ENCODE results near the gene GYS1. TPM values are rescaled to one million over a fixed set of nuclear protein-coding genes. Genes with fewer than 3 reads are reported as not detected.

The GYS1 gene
- total RNA-seq, 1 donor from 2014 or later: 88.6 TPM

GRCh38 chr19:49017666-49018351 is 24.7 kb upstream of the GYS1 start:
- DNase-seq: peak; percentile 57

GRCh38 chr19:49017041-49017665 is 24.0 kb upstream of the GYS1 start, which contains the start of gene LHB:
TSS of gene LHB (minus strand) at chr19:49017091. CDS start at chr19:49017081, 10 bp downstream.
- DNase-seq: no peak

- DNase-seq: no peak
Measured at GRCh38 chr19:49016067-49016839, 23.1 kb upstream of the GYS1 start.

- DNase-seq: no peak
Measured at GRCh38 chr19:49014870-49015255, 21.8 kb upstream of the GYS1 start.

GRCh38 chr19:49014123-49014869 is 21.2 kb upstream of the GYS1 start:
- no peak for DNase-seq

GRCh38 chr19:49011194-49011593 is 18.1 kb upstream of the GYS1 start:
- DNase-seq: no peak

- DNase-seq: no peak
Measured at GRCh38 chr19:49010453-49010852, 17.3 kb upstream of the GYS1 start.

- no peak for DNase-seq
Measured at GRCh38 chr19:49009828-49010227, 16.7 kb upstream of the GYS1 start.

- DNase-seq: no peak
Measured at GRCh38 chr19:49006905-49007304, 13.8 kb upstream of the GYS1 start.

GRCh38 chr19:49004964-49005614 is 12.0 kb upstream of the GYS1 start:
- no peak for DNase-seq

GRCh38 chr19:49004133-49004532 is 11.0 kb upstream of the GYS1 start:
- no peak for DNase-seq

- peak; percentile 74 for DNase-seq
Measured at GRCh38 chr19:48999481-49000325, 6.6 kb upstream of the GYS1 start.

- DNase-seq: no peak
Measured at GRCh38 chr19:48997972-48998371, 4.9 kb upstream of the GYS1 start.

GRCh38 chr19:48994035-48994386 is 902 bp upstream of the GYS1 start:
- no peak for DNase-seq

GRCh38 chr19:48992581-48993174 is 431 bp downstream of the GYS1 start:
- no peak for DNase-seq

- peak; percentile 83 for DNase-seq
Measured at GRCh38 chr19:48991873-48992580, 1.1 kb downstream of the GYS1 start.

GRCh38 chr19:48991011-48991609 is 2.0 kb downstream of the GYS1 start:
- no peak for DNase-seq

GRCh38 chr19:48990400-48990799 is 2.7 kb downstream of the GYS1 start:
- DNase-seq: no peak

GRCh38 chr19:48989701-48990291 is 3.3 kb downstream of the GYS1 start:
- DNase-seq: peak; percentile 82
